ENCODE data around the gene CALHM4.

The CALHM4 gene

DNA sequence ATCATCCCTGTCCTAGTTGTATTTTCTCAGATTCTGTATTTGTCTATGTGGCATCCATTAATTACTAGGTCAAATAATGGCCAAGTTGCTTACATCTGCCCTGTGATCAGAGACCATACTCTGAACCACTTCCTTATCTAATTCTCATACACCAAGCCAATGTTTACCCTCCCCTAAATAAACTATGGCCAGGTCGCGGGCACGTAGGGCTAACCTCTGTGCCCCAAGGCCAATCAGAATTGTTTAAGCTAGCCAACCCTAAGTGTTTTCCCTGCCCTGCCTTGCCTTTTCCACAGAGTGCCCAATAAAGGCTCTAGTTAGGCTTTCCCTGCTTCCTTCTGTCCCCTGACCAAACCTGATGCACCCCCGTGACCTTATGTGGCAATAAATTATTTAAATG lies 2.8 kb upstream of the CALHM4 start:
- no peak overlapping the region for H3K27ac ChIP-seq (ENCODE audit: poor library complexity, severe bottlenecking)
- no peaks in the 10 kb centered on the region for H3K36me3 ChIP-seq (ENCODE audit: low read depth)
- no peaks in the 10 kb centered on the region for H3K27me3 ChIP-seq (ENCODE audit: insufficient read depth, poor library complexity, severe bottlenecking)
- TF ChIP-seq, protein P1, sequence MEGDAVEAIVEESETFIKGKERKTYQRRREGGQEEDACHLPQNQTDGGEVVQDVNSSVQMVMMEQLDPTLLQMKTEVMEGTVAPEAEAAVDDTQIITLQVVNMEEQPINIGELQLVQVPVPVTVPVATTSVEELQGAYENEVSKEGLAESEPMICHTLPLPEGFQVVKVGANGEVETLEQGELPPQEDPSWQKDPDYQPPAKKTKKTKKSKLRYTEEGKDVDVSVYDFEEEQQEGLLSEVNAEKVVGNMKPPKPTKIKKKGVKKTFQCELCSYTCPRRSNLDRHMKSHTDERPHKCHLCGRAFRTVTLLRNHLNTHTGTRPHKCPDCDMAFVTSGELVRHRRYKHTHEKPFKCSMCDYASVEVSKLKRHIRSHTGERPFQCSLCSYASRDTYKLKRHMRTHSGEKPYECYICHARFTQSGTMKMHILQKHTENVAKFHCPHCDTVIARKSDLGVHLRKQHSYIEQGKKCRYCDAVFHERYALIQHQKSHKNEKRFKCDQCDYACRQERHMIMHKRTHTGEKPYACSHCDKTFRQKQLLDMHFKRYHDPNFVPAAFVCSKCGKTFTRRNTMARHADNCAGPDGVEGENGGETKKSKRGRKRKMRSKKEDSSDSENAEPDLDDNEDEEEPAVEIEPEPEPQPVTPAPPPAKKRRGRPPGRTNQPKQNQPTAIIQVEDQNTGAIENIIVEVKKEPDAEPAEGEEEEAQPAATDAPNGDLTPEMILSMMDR (IDR thresholded peaks at IDR 0.05; ENCODE audit: poor library complexity, severe bottlenecking) = no peak
- H3K9me3 ChIP-seq (ENCODE audit: severe bottlenecking) = no peaks in the 10 kb centered on the region
- DNase-seq (ENCODE audit: low spot score) (no peak), ATAC-seq (ENCODE audit: low read depth) (no peak)
- no peak overlapping the region for H3K4me3 ChIP-seq (ENCODE audit: severe bottlenecking)
- peaks cover 12% of the 10 kb centered on the region for H3K4me1 ChIP-seq (ENCODE audit: insufficient read depth, poor library complexity, severe bottlenecking)

DNA sequence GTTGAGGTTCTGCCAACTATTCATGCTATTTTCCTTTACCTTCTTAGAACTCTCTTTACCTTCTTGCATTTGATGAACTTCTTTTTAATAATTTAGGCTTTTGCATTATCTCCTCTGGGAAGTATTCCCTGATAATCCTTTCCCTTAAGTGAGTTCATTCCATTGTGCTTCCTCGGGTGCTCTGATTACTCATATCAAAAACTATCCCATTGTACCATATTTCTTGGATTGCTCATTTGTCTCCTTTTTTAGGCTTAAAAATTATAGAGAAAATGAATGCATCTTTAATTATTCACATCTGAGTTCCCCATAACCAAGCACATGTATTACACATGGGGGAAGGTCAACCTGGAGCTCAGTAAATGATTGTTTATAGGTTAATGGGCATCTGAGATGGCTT lies 2.5 kb downstream of the CALHM4 start:
- TF ChIP-seq, protein P1 (IDR thresholded peaks at IDR 0.05; ENCODE audit: poor library complexity, severe bottlenecking) = no peak
- Histone ChIP-seq H3K4me1 (ENCODE audit: insufficient read depth, poor library complexity, severe bottlenecking) (peaks cover 49% of the 10 kb centered on the region), H3K27ac (ENCODE audit: poor library complexity, severe bottlenecking) (peak overlapping the region; percentile 98), H3K27me3 (ENCODE audit: insufficient read depth, poor library complexity, severe bottlenecking) (no peaks in the 10 kb centered on the region), H3K36me3 (ENCODE audit: low read depth) (no peaks in the 10 kb centered on the region), H3K4me3 (ENCODE audit: severe bottlenecking) (no peak overlapping the region), H3K9me3 (ENCODE audit: severe bottlenecking) (no peaks in the 10 kb centered on the region)
- DNase-seq (ENCODE audit: low spot score) (no peak), ATAC-seq (ENCODE audit: low read depth) (peak; percentile 66)

DNA sequence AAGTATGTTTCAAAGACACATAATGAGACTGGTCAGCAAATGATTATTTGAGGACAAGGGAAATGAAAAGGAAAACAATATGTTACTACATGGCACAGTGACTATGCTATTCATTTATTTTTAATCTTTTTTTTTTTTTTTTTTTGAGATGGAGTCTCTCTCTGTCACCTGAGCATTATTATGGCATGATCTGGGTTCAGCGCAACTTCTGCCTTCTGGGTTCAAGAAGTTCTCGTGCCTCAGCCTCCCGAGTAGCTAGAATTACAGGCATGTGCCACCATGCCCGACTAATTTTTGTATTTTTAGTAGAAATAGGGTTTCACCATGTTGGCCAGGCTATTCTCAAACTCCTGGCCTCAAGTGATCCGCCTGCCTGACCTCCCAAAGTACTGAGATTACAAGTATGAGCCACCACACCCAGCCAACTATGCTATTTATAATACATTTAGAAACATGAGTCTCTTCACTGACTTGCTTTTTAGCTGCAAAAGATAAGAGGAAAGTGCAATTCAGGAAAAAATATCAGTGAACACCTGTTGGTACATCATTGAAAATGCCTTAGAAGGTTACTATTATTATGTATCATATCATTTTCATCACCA lies 3.4 kb downstream of the CALHM4 start:
- no peak overlapping the region for H3K4me3 ChIP-seq (ENCODE audit: severe bottlenecking)
- TF ChIP-seq, protein P1 (IDR thresholded peaks at IDR 0.05; ENCODE audit: poor library complexity, severe bottlenecking) = no peak
- no peaks in the 10 kb centered on the region for H3K9me3 ChIP-seq (ENCODE audit: severe bottlenecking)
- DNase-seq (ENCODE audit: low spot score) = no peak
- H3K27ac ChIP-seq (ENCODE audit: poor library complexity, severe bottlenecking) = peak overlapping the region; percentile 98
- H3K4me1 ChIP-seq (ENCODE audit: insufficient read depth, poor library complexity, severe bottlenecking) = peaks cover 50% of the 10 kb centered on the region
- no peaks in the 10 kb centered on the region for H3K36me3 ChIP-seq (ENCODE audit: low read depth)
- H3K27me3 ChIP-seq (ENCODE audit: insufficient read depth, poor library complexity, severe bottlenecking) = no peaks in the 10 kb centered on the region
- no peak for ATAC-seq (ENCODE audit: low read depth)

DNA sequence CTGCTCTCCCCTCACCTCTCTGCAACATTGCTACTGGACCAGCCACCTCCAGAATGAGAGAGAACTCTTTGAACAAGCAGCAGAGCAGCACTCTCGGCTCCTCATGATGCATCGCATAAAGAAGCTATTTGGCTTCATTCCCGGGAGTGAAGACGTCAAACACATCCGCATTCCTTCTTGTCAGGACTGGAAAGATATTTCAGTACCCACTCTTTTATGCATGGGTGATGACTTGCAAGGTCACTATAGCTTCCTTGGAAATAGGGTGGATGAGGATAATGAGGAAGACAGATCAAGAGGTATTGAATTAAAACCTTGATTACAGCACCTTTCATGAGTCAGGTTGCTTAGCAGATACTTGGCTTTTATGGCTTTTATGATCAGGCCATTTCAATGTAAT lies 4.3 kb downstream of the CALHM4 start:
- H3K27me3 ChIP-seq (ENCODE audit: insufficient read depth, poor library complexity, severe bottlenecking) = no peaks in the 10 kb centered on the region
- H3K27ac ChIP-seq (ENCODE audit: poor library complexity, severe bottlenecking) = peak overlapping the region; percentile 98
- no peaks in the 10 kb centered on the region for H3K36me3 ChIP-seq (ENCODE audit: low read depth)
- H3K4me1 ChIP-seq (ENCODE audit: insufficient read depth, poor library complexity, severe bottlenecking) = peaks cover 50% of the 10 kb centered on the region
- no peaks in the 10 kb centered on the region for H3K9me3 ChIP-seq (ENCODE audit: severe bottlenecking)
- DNase-seq (ENCODE audit: low spot score) (peak; percentile 76), ATAC-seq (ENCODE audit: low read depth) (peak; percentile 91)
- TF ChIP-seq, protein P1 (IDR thresholded peaks at IDR 0.05; ENCODE audit: poor library complexity, severe bottlenecking) = no peak
- H3K4me3 ChIP-seq (ENCODE audit: severe bottlenecking) = no peak overlapping the region

DNA sequence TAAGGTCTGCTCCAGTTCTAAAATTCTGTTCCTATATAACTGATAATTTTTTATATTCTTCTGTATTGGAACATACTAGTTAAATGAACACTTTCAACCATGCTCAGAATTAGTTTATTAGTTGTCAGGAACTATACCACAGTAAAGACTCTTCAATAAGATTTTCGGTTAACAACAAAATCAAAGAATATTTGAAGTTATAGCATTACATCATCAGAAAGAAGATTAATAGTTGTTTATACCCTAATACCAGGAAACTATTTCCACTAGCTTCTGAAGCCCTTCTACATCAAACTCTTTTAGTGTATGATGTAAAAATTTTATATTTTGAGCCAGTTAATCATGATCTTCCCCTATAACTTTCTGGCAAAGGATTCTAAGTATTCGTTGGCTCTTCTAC lies 6.6 kb downstream of the CALHM4 start:
- H3K27me3 ChIP-seq (ENCODE audit: insufficient read depth, poor library complexity, severe bottlenecking) = no peaks in the 10 kb centered on the region
- H3K27ac ChIP-seq (ENCODE audit: poor library complexity, severe bottlenecking) = no peak overlapping the region
- TF ChIP-seq, protein P1 (IDR thresholded peaks at IDR 0.05; ENCODE audit: poor library complexity, severe bottlenecking) = no peak
- DNase-seq (ENCODE audit: low spot score) (no peak), ATAC-seq (ENCODE audit: low read depth) (no peak)
- no peaks in the 10 kb centered on the region for H3K9me3 ChIP-seq (ENCODE audit: severe bottlenecking)
- no peak overlapping the region for H3K4me3 ChIP-seq (ENCODE audit: severe bottlenecking)
- H3K36me3 ChIP-seq (ENCODE audit: low read depth) = no peaks in the 10 kb centered on the region
- H3K4me1 ChIP-seq (ENCODE audit: insufficient read depth, poor library complexity, severe bottlenecking) = peaks cover 47% of the 10 kb centered on the region

Measured in RWPE2 (cell line).